Kidney (tissue), 14 donors: ENCODE data around the gene NPAS1. TPM values are rescaled to one million over a fixed set of nuclear protein-coding genes. Genes with fewer than 3 reads are reported as not detected.
A peak's percentile ranks its signal among the peaks of the same experiment; 100 is the strongest.

Source experiments
- DNase-seq, 5 donors: peaks; one replicate each; pipeline ENCODE4 v3.0.0-alpha.2; 2013 to 2020
- FAIRE-seq: peaks from 2 replicates; lab custom pipeline; 2012; peaks lifted over from hg19 to GRCh38; lab: Jason Lieb, UNC
- H3K27ac ChIP-seq, 2 donors: one replicate each; pipeline ENCODE4 v1.7.0; 2013; ENCODE audit warnings: low read depth in 2 of 2, low read length in 2 of 2, inconsistent platforms in 1 of 2
- H3K27me3 ChIP-seq: one replicate; pipeline ENCODE4 v1.7.1; 2013; ENCODE audit warnings: low read length, inconsistent platforms; ENCODE audit not compliant: control insufficient read depth, insufficient read depth
- H3K36me3 ChIP-seq, 3 donors: one replicate each; pipeline versions ENCODE4 v1.7.0 to v1.7.1; 2013; ENCODE audit warnings: low read length in 3 of 3, control low read depth in 1 of 3, inconsistent platforms in 1 of 3; ENCODE audit not compliant: insufficient read depth in 3 of 3, control insufficient read depth in 2 of 3
- H3K4me1 ChIP-seq, 3 donors: one replicate each; pipeline versions ENCODE4 v1.7.0 to v1.7.1; 2013; ENCODE audit warnings: low read length in 3 of 3, inconsistent platforms in 1 of 3, low read depth in 1 of 3; ENCODE audit not compliant: control insufficient read depth in 2 of 3, insufficient read depth in 2 of 3
- H3K4me3 ChIP-seq, 3 donors: one replicate each; pipeline versions ENCODE4 v1.7.0 to v1.8.1; 2013; ENCODE audit warnings: low read length in 3 of 3, control low read depth in 1 of 3, inconsistent platforms in 1 of 3
- H3K9ac ChIP-seq, 3 donors: one replicate each; pipeline versions ENCODE4 v1.7.0 to v1.7.1; 2013; ENCODE audit warnings: low read length in 3 of 3, control low read depth in 1 of 3, inconsistent platforms in 1 of 3
- H3K9me3 ChIP-seq, 3 donors: one replicate each; pipeline versions ENCODE4 v1.7.0 to v1.7.1; 2013; ENCODE audit warnings: low read length in 3 of 3, control low read depth in 1 of 3, inconsistent platforms in 1 of 3; ENCODE audit not compliant: control insufficient read depth in 2 of 3, insufficient read depth in 1 of 3
- intact Hi-C: fragments of 100-400 bp; cut with DNase I; formaldehyde crosslinking; loops from one replicate; pipeline ENCODE4 v1.11.1; 2022
- polyA plus RNA-seq: library from polyadenylated mRNA; stranded (reverse); fragments of 350-450 nt; fragmentation: Illumina TruSeq; extraction: RNeasy Lipid Tissue Mini Kit (QIAGEN cat#74804); gene quantifications from one replicate; pipeline ENCODE4 v1.2.3, GENCODE V29; 2014; ENCODE audit warnings: low read depth, low replicate concordance; ENCODE audit not compliant: insufficient read depth
- total RNA-seq: library from RNA; stranded (reverse); fragmentation: NEBNext Ultra II Directional; extraction: Animal tissue kit (Norgen Biotek cat#: 25700); gene quantifications from one replicate; pipeline ENCODE4 v1.2.1, GENCODE V29; 2021
- TF ChIP-seq, protein P1 (sequence below): IDR thresholded peaks from 3 replicates; pipeline ENCODE4 v1.5.1; 2012; ENCODE audit warnings: mild to moderate bottlenecking, moderate library complexity, borderline replicate concordance; ENCODE audit not compliant: insufficient read depth; ENCODE audit errors: extremely low read depth
- donor health status: control.
- donor health status: control.
- donor health status: control.
- donor health status: control.
- donor health status: control.
- donor health status: DM: yes; HTN: yes; CAD: no.
- donor health status: Normal renal cell carcinoma (clear cell type).

The NPAS1 gene
- total and polyA plus RNA-seq, 2 donors from 2014 or later: 0.38 to 1.7 TPM

DNA sequence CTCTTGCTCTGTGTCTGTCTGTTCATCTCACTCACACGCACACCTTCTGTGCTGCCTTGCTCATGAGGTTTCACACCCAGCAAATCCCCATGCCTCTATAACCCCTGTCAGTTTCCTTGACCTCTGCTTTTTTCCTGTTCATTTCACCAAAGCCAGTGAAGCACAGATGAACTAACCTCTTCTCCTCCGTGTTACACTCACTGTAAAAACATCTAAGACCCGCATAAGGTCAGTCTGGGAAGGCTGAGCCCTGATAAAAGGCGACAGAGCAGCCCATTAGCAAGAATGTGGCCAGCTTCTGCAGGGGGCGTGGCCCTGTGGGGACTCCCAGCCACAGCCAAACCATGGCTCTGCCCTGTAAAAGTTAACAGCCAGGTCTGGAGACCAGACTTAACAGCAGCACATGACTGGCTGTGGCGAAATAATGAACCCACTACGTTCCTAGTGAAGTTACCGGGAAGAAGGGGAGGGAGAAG, 42.8 kb upstream of the NPAS1 start:
- Histone ChIP-seq H3K4me1 (peaks cover 7 to 69% (median 46%) of the 10 kb centered on the region in 3 donors), H3K9me3 (no peaks in the 10 kb centered on the region), H3K4me3 (peak overlapping the region in 1 of 3 donors; percentile 2), H3K9ac (peak overlapping the region in 1 of 3 donors; percentile 47), H3K36me3 (no peaks in the 10 kb centered on the region), H3K27ac (peak overlapping the region; percentile 91 to 92), H3K27me3 (no peaks in the 10 kb centered on the region)
- FAIRE-seq (no peak), DNase-seq (peak in 3 of 5 donors; percentile 53 to 57 (median 56))
- TF ChIP-seq, protein P1, sequence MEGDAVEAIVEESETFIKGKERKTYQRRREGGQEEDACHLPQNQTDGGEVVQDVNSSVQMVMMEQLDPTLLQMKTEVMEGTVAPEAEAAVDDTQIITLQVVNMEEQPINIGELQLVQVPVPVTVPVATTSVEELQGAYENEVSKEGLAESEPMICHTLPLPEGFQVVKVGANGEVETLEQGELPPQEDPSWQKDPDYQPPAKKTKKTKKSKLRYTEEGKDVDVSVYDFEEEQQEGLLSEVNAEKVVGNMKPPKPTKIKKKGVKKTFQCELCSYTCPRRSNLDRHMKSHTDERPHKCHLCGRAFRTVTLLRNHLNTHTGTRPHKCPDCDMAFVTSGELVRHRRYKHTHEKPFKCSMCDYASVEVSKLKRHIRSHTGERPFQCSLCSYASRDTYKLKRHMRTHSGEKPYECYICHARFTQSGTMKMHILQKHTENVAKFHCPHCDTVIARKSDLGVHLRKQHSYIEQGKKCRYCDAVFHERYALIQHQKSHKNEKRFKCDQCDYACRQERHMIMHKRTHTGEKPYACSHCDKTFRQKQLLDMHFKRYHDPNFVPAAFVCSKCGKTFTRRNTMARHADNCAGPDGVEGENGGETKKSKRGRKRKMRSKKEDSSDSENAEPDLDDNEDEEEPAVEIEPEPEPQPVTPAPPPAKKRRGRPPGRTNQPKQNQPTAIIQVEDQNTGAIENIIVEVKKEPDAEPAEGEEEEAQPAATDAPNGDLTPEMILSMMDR: no peak
- intact Hi-C loops: no loop called here

DNA sequence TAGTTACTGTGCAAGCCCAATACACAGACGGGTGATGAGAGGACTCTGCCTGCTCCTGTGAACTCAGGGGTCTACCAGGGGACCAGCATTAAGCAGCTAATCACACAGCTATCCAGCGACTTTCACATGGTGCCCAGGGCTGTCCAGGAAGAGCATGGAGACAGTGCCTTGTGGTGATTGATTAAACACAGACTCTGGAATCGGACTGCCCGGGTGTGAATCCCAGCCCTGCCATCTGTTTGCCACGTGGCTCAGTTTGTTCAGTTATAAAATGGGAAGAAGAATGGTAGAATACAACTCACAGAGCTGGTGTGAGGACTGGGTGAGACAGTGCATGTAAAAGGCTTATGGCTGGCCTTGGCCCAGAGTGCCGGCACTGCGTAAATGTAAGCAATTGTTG, 42.1 kb upstream of the NPAS1 start:
- FAIRE-seq (no peak), DNase-seq (no peak)
- Histone ChIP-seq H3K9me3 (no peaks in the 10 kb centered on the region), H3K27me3 (no peaks in the 10 kb centered on the region), H3K9ac (peak overlapping the region in 1 of 3 donors; percentile 47), H3K4me1 (peaks cover 7 to 63% (median 46%) of the 10 kb centered on the region in 3 donors), H3K27ac (peak overlapping the region; percentile 91 to 92), H3K4me3 (peak overlapping the region in 1 of 3 donors; percentile 0), H3K36me3 (no peaks in the 10 kb centered on the region)
- TF ChIP-seq, protein P1: no peak
- intact Hi-C loops: no loop called here

DNA sequence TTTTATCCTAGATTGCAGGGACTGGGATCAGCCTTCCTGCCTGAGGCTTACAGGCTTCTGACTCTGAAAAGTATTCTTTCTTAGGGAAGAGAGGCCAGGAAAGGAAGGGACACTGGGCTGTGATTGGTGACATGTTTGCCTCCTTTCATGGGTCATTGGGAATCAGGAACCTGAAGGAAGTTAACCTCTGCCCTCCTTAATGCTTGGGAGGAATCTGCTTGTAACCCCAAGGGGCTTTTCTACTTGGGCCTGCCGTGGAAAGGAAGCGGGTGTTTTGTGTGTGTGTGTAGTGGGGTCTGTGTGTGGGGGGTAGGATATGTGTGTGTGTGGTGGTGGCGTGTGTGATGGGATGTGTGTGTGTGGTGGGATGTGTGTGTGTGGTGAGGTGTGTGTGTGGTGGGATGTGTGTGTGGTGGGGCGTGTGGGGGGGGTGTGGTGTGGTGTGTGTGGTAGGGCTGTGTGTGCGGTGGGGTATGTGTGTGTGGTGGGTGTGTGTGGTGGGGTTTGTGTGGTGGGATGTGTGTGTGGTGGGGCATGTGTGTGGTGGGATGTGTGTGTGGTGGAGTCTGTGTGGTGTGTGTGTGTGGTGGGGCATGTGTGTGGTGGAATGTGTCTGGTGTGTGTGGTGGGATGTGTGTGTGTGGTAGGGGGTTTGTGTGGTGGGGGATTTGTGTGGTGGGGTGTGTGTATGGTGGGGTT, 41.3 kb upstream of the NPAS1 start:
- FAIRE-seq (no peak), DNase-seq (peak in 1 of 5 donors; percentile 33)
- Histone ChIP-seq H3K36me3 (no peaks in the 10 kb centered on the region), H3K27ac (peak overlapping the region; percentile 91 to 92), H3K27me3 (no peaks in the 10 kb centered on the region), H3K4me1 (peaks cover 7 to 66% (median 46%) of the 10 kb centered on the region in 3 donors), H3K9me3 (no peaks in the 10 kb centered on the region), H3K9ac (peak overlapping the region in 1 of 3 donors; percentile 47), H3K4me3 (peak overlapping the region in 1 of 3 donors; percentile 0)
- intact Hi-C loops: no loop called here
- TF ChIP-seq, protein P1: no peak
